Measurements from ENCODE around the gene CHRM3.

CHRM3 gene

DNA sequence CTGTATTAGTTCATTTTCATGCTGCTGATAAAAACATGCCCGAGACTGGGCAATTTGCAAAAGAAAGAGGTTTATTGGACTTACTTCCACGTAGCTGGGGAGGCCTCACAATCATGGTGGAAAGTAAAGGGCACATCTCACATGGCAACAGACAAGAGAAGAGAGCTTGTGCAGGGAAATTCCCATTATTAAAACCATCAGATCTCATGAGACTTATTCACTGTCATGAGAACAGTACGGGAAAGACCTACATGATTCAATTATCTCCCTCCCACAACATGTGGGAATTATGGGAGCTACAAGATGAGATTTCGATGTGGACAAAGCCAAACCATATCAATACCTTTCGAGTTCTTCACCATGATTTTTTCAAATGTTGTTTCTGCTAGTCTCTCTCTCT is 3.7 kb upstream of the CHRM3 start:
- TF ChIP-seq CTCF (IDR thresholded peaks at IDR 0.05; ENCODE audit: low read depth, low read length, missing control alignments): no peak
- no peak overlapping the region for H3K4me3 ChIP-seq (ENCODE audit: low read depth, low read length)
- DNase-seq (ENCODE audit: low read depth): no peak

GRCh38 chr1:239383714-239384113 is 2.7 kb upstream of the CHRM3 start:
- no peak for TF ChIP-seq CTCF (IDR thresholded peaks at IDR 0.05; ENCODE audit: low read depth, low read length, missing control alignments)
- DNase-seq (ENCODE audit: low read depth): no peak
- no peak overlapping the region for H3K4me3 ChIP-seq (ENCODE audit: low read depth, low read length)

DNA sequence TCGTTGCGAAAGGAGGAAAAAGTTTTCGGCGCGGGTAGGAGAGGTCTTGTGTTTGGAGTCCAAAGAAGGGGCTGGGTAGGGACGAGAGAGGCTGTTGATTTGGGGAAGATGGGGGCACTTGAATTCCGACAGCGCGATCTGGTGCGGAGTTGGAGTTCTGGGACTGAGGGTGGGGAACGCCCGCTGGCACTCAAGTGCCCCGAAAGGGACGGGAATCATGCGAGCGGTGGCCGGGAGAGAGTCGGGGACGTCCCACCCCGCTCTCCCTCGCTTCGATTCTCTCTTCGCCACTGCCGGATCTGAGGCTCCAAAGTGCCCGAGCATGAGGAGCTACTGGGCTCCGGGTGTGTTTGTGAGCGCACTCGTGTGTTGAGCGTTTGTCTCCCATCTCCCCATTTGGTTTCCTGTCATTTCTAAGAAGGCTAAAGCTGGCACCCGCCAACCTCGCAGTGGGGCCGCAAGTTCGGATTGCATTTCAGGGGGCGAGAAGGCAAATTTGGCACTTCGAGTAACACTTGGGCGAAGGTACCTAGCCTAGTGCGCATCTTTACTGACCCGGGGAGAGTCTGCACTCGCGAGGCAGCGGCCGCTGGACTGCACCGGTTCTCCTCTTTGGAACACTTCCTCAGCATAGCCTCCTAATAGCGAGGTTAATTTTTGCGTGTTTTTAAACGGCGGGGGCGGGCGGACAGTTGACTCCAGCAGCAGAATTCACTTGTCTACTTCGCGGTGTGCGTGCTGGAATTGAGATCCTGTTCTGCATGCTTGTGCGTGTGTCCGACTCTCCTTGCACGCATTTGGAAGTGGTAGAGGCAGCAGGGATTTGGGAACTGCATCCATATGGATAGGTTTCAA is 1.2 kb downstream of the CHRM3 start:
- DNase-seq (ENCODE audit: low read depth): no peak
- H3K4me3 ChIP-seq (ENCODE audit: low read depth, low read length): no peak overlapping the region
- TF ChIP-seq CTCF (IDR thresholded peaks at IDR 0.05; ENCODE audit: low read depth, low read length, missing control alignments): no peak

DNA sequence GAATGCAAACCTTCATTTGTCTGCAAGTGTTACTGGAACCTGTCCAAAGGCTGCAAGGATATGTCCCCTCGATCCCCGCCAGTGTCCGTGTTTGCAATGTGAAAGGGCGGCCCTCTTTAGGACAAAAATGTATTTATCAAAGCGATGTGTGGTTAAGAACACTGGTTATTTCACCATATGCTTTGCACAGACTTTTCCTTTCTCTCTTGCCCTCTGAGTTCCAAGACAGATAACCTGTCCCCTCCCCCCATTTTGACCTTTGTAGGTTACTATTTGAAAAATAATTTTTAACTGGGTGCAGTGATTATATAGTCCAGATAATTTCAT is 1.8 kb downstream of the CHRM3 start:
- no peak for TF ChIP-seq CTCF (IDR thresholded peaks at IDR 0.05; ENCODE audit: low read depth, low read length, missing control alignments)
- DNase-seq (ENCODE audit: low read depth): no peak
- H3K4me3 ChIP-seq (ENCODE audit: low read depth, low read length): no peak overlapping the region

DNA sequence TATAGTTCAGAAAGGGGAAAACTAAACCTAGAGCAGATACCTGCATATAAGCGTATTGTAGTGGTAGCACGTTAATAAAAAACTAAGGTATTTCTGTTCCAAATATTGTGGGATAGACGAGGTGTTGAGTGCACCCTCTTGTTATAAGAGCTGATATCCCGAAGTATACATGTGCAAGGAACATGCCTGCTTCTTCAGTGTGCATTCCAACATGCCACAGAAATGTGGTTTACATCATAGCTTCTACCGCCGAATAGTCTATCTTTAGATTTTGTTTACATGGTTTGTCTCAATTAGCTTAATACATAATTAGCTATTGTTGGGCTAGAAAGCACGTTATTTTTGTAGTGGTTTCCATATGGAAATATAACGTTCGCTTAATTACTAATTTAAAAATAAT is 2.2 kb downstream of the CHRM3 start:
- no peak overlapping the region for H3K4me3 ChIP-seq (ENCODE audit: low read depth, low read length)
- TF ChIP-seq CTCF (IDR thresholded peaks at IDR 0.05; ENCODE audit: low read depth, low read length, missing control alignments): no peak
- no peak for DNase-seq (ENCODE audit: low read depth)

GRCh38 chr1:239389703-239390102 is 3.3 kb downstream of the CHRM3 start:
- DNase-seq (ENCODE audit: low read depth): no peak
- no peak overlapping the region for H3K4me3 ChIP-seq (ENCODE audit: low read depth, low read length)

More at GRCh38 chr1:239389703-239390102, 3.3 kb downstream of the CHRM3 start:
- no peak for TF ChIP-seq CTCF (IDR thresholded peaks at IDR 0.05; ENCODE audit: low read depth, low read length, missing control alignments)
